H9 (cell line): Measurements from ENCODE around the gene CXCL12. TPM values are rescaled to one million over a fixed set of nuclear protein-coding genes. Genes with fewer than 3 reads are reported as not detected.

Experiments used
- DNase-seq: peaks from one replicate; pipeline ENCODE4 v3.0.0-alpha.2; 2017
- H2AFZ ChIP-seq: one replicate; pipeline ENCODE4 v1.6.1; 2013; ENCODE audit warnings: mild to moderate bottlenecking, low read length, control low read depth, moderate library complexity
- H2AK5ac ChIP-seq: 2 replicates; pipeline ENCODE4 v1.6.1; 2013; ENCODE audit warnings: low read length, control low read depth, mixed read lengths; ENCODE audit not compliant: insufficient read length
- H2BK120ac ChIP-seq: one replicate; pipeline ENCODE4 v1.6.1; 2013; ENCODE audit warnings: low read depth, mild to moderate bottlenecking, low read length, control low read depth, inconsistent platforms; ENCODE audit not compliant: poor library complexity, severe bottlenecking
- H2BK12ac ChIP-seq: 2 replicates; pipeline ENCODE4 v1.6.1; 2013; ENCODE audit warnings: low read length, control low read depth, mixed read lengths, low read depth; ENCODE audit not compliant: insufficient read length
- H2BK15ac ChIP-seq: 2 replicates; pipeline ENCODE4 v1.6.1; 2013; ENCODE audit warnings: low read depth, low read length, control low read depth
- H2BK20ac ChIP-seq: one replicate; pipeline ENCODE4 v1.6.1; 2013; ENCODE audit warnings: low read depth, mild to moderate bottlenecking, low read length, control low read depth, inconsistent platforms; ENCODE audit not compliant: poor library complexity, severe bottlenecking
- H2BK5ac ChIP-seq: 2 replicates; pipeline ENCODE4 v1.6.1; 2013; ENCODE audit warnings: low read length, control low read depth, mixed read lengths; ENCODE audit not compliant: insufficient read length
- H3K14ac ChIP-seq: 2 replicates; pipeline ENCODE4 v1.6.1; 2013; ENCODE audit warnings: low read length, control low read depth; ENCODE audit not compliant: insufficient read depth
- H3K18ac ChIP-seq: 2 replicates; pipeline ENCODE4 v1.6.1; 2013; ENCODE audit warnings: low read depth, mild to moderate bottlenecking, mixed read lengths, low read length, control low read depth; ENCODE audit not compliant: insufficient read length
- H3K23ac ChIP-seq: 2 replicates; pipeline ENCODE4 v1.6.1; 2013; ENCODE audit warnings: low read length, control low read depth, mixed read lengths, low read depth; ENCODE audit not compliant: insufficient read length
- H3K23me2 ChIP-seq: 2 replicates; pipeline ENCODE4 v1.6.1; 2013; ENCODE audit warnings: low read depth, mild to moderate bottlenecking, mixed read lengths, low read length, control low read depth; ENCODE audit not compliant: insufficient read length, poor library complexity, severe bottlenecking
- H3K27ac ChIP-seq: 2 replicates; pipeline ENCODE4 v1.5.1; 2013; ENCODE audit warnings: low read length, control low read depth, mixed read lengths, low read depth; ENCODE audit not compliant: insufficient read length
- H3K27me3 ChIP-seq: 2 replicates; pipeline ENCODE4 v1.6.1; 2013; ENCODE audit warnings: low read length, control low read depth, inconsistent platforms; ENCODE audit not compliant: insufficient read depth
- H3K4ac ChIP-seq: 2 replicates; pipeline ENCODE4 v1.6.1; 2013; ENCODE audit warnings: low read depth, mild to moderate bottlenecking, control low read depth, inconsistent platforms, low read length, moderate library complexity
- H3K4me1 ChIP-seq: 2 replicates; pipeline ENCODE4 v1.6.1; 2013; ENCODE audit warnings: low read length, control low read depth, inconsistent platforms; ENCODE audit not compliant: insufficient read depth
- H3K4me2 ChIP-seq: 2 replicates; pipeline ENCODE4 v1.6.1; 2013; ENCODE audit warnings: low read length, control low read depth, mixed read lengths; ENCODE audit not compliant: insufficient read length, insufficient read depth
- H3K56ac ChIP-seq: 2 replicates; pipeline ENCODE4 v1.6.1; 2013; ENCODE audit warnings: low read depth, mild to moderate bottlenecking, mixed read lengths, low read length, control low read depth; ENCODE audit not compliant: insufficient read length
- H3K79me1 ChIP-seq: 2 replicates; pipeline ENCODE4 v1.6.1; 2013; ENCODE audit warnings: low read depth, mild to moderate bottlenecking, moderate library complexity, low read length, control low read depth, inconsistent platforms; ENCODE audit not compliant: insufficient read depth, poor library complexity, severe bottlenecking
- H3K79me2 ChIP-seq: 2 replicates; pipeline ENCODE4 v1.6.1; 2013; ENCODE audit warnings: low read length, control low read depth, inconsistent platforms; ENCODE audit not compliant: insufficient read depth
- H3K9ac ChIP-seq: 2 replicates; pipeline ENCODE4 v1.6.1; 2013; ENCODE audit warnings: low read length, control low read depth, mixed read lengths; ENCODE audit not compliant: insufficient read length; ENCODE audit errors: extremely low read depth
- H3K9me3 ChIP-seq: one replicate; pipeline ENCODE4 v1.6.1; 2013; ENCODE audit warnings: low read depth, low read length, inconsistent platforms; ENCODE audit not compliant: control insufficient read depth
- H3T11ph ChIP-seq: one replicate; pipeline ENCODE4 v1.6.1; 2013; ENCODE audit warnings: mild to moderate bottlenecking, low read length, control low read depth, inconsistent platforms
- H4K20me1 ChIP-seq: one replicate; pipeline ENCODE4 v1.6.1; 2013; ENCODE audit not compliant: control insufficient read depth, insufficient read length, insufficient read depth
- H4K5ac ChIP-seq: 2 replicates; pipeline ENCODE4 v1.6.1; 2013; ENCODE audit warnings: low read depth, mild to moderate bottlenecking, mixed read lengths, low read length, control low read depth; ENCODE audit not compliant: insufficient read length
- H4K8ac ChIP-seq: replicated peaks from 2 replicates; pipeline ENCODE4 v1.6.1; 2013; ENCODE audit warnings: low read length, control low read depth, mixed read lengths, low read depth; ENCODE audit not compliant: insufficient read length
- H4K91ac ChIP-seq: 2 replicates; pipeline ENCODE4 v1.6.1; 2013; ENCODE audit warnings: low read depth, mild to moderate bottlenecking, moderate library complexity, mixed read lengths, low read length, control low read depth; ENCODE audit not compliant: insufficient read length
- H3K27ac Mint-ChIP-seq, 3 experiments: 2 replicates in 2 of 3; 3 replicates in 1 of 3; pipeline ENCODE4 v1.8.0; 2020 to 2021; ENCODE audit warnings: mixed read lengths in 3 of 3, mild to moderate bottlenecking in 1 of 3, moderate library complexity in 1 of 3
- H3K27me3 Mint-ChIP-seq: 2 replicates; pipeline ENCODE4 v1.8.0; 2021; ENCODE audit warnings: low read depth, mild to moderate bottlenecking, moderate library complexity, mixed read lengths
- H3K36me3 Mint-ChIP-seq, 3 experiments: 2 replicates in 2 of 3; 3 replicates in 1 of 3; pipeline ENCODE4 v1.8.0; 2020 to 2021; ENCODE audit warnings: low read depth in 3 of 3, mixed read lengths in 3 of 3; ENCODE audit not compliant: insufficient read depth in 1 of 3
- H3K4me1 Mint-ChIP-seq, 2 experiments: 2 replicates each; pipeline ENCODE4 v1.8.0; 2020; ENCODE audit warnings: mixed read lengths in 2 of 2
- H3K4me3 Mint-ChIP-seq, 2 experiments: 2 replicates in 1 of 2; 3 replicates in 1 of 2; pipeline ENCODE4 v1.8.0; 2020 to 2021; ENCODE audit warnings: mild to moderate bottlenecking in 2 of 2, mixed read lengths in 2 of 2, moderate library complexity in 1 of 2
- H3K9me3 Mint-ChIP-seq, 2 experiments: 2 replicates in 1 of 2; 3 replicates in 1 of 2; pipeline ENCODE4 v1.8.0; 2020; ENCODE audit warnings: mild to moderate bottlenecking in 2 of 2, mixed read lengths in 2 of 2, moderate library complexity in 1 of 2
- CTCF ChIP-seq: fragments of 200-600 bp; sonication (generic); conservative IDR thresholded peaks from 3 replicates; pipeline ENCODE4 v1.8.0; 2021; ENCODE audit warnings: antibody characterized with exemption, mild to moderate bottlenecking
- WGBS: extraction: QIAGEN DNeasy Blood & Tissue Kit; methylation state at CpG from one replicate; pipeline ENCODE4 v1.1.7; 2013; ENCODE audit warnings: missing lambda C conversion rate, low lambda C conversion rate, mixed read lengths; ENCODE audit not compliant: insufficient read length; ENCODE audit errors: extremely low coverage; 5-methylcytosine and 5-hydroxymethylcytosine counted together
- total RNA-seq: library from RNA; stranded (reverse); gene quantifications from 2 replicates; pipeline ENCODE4 v1.2.1, GENCODE V29; 2021

Gene CXCL12
- total RNA-seq, 1 experiment from 2014 or later: 28.3 TPM

- no CpG with 5 or more reads among the region's 5 CpGs for WGBS
- no peak for DNase-seq
- Mint-ChIP-seq H3K36me3 (peaks cover 43 to 61% (median 45%) of the 10 kb centered on the region in 3 experiments), H3K27me3 (peaks cover 23% of the 10 kb centered on the region), H3K4me3 (no peak overlapping the region; a peak in 1 of 5 replicates), H3K27ac (peak overlapping the region in 1 of 3 experiments; percentile 59; a peak in 3 of 7 replicates), H3K4me1 (peaks cover 65% of the 10 kb centered on the region in 2 experiments), H3K9me3 (no peaks in the 10 kb centered on the region; a peak in 1 of 5 replicates)
- Histone ChIP-seq H4K91ac (no peak overlapping the region), H3K27ac (no peak overlapping the region), H2AK5ac (peak overlapping the region; percentile 17), H3K79me2 (no peaks in the 10 kb centered on the region), H3K23ac (no peak overlapping the region), H3K4me1 (peaks cover 19% of the 10 kb centered on the region; the same call in 1 of the 2 replicates), H3K27me3 (no peaks in the 10 kb centered on the region), H3K4ac (no peak overlapping the region), H2BK20ac (no peak overlapping the region), H3K79me1 (no peaks in the 10 kb centered on the region), H4K20me1 (no peaks in the 10 kb centered on the region), H3K4me2 (no peak overlapping the region), H3K56ac (no peak overlapping the region), H3K14ac (no peak overlapping the region), H3K9ac (no peak overlapping the region), H2BK120ac (no peak overlapping the region), H3K23me2 (no peaks in the 10 kb centered on the region), H3K18ac (no peak overlapping the region), H4K8ac (no peak overlapping the region), H2BK5ac (no peak overlapping the region), H3T11ph (no peak overlapping the region), H2AFZ (no peak overlapping the region), H2BK12ac (no peak overlapping the region), H3K9me3 (no peaks in the 10 kb centered on the region), H2BK15ac (no peak overlapping the region), H4K5ac (no peak overlapping the region)
- TF ChIP-seq CTCF: no peak
These were observed 12.7 kb downstream of the CXCL12 start for GRCh38 chr10:44372181-44372580.
